HG03575 (cell line): Measurements from ENCODE around the gene F11R.
A peak's percentile ranks its signal among the peaks of the same experiment; 100 is the strongest.
"Not testable (repeated sequence)": the region's sequence is repeated elsewhere in the genome, so short reads cannot be mapped to it uniquely, and the experiment has no call there.

Experiments used
- ATAC-seq: cut with Tn5 transposase; IDR thresholded peaks from one replicate; pipeline ENCODE4 v1.9.1; 2021; ENCODE audit not compliant: unreplicated experiment, insufficient number of reproducible peaks, low FRiP score; ENCODE audit errors: extremely low read depth

Gene F11R

GRCh38 chr1:161020509-161021164 lies at the start of gene F11R:
Gene F11R, minus strand, starts transcription at chr1:161021152. Its CDS starts 79 bp downstream, at chr1:161021073.
- no peak for ATAC-seq

DNA sequence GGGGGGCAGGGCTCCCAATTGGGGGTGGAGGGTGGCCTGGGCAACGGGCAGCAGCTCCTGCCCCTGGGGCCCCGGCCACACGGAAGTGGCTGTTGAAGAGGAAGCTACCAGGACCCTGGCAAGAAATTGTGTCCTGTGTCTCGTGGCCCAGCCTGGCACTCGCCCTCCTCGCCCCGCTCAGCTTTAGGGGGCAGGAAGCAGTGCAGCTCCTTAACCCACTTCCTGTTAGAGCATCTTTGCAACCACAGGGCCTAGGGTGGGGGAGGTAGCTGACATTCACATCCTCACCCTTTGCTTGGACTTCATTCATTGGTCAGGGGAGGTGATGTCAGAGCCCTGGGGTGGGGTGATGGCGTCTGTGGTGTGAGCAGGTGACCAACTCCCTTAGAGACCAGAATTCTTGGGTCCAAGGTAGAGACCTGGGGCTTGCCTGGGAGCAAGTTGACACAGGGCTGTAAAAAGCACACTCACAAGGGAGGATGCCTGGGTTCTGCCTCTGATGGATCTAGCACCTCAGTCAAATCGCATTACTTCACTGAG lies 48.8 kb upstream of the F11R start, which contains the start of gene ARHGAP30:
Gene ARHGAP30 (minus strand): TSS at position 161 of the 540 bp plus-strand sequence. CDS start 267 bp downstream, outside the sequence.
- ATAC-seq = no peak

GRCh38 chr1:161069241-161069640 lies 48.3 kb upstream of the F11R start:
- ATAC-seq = no peak

DNA sequence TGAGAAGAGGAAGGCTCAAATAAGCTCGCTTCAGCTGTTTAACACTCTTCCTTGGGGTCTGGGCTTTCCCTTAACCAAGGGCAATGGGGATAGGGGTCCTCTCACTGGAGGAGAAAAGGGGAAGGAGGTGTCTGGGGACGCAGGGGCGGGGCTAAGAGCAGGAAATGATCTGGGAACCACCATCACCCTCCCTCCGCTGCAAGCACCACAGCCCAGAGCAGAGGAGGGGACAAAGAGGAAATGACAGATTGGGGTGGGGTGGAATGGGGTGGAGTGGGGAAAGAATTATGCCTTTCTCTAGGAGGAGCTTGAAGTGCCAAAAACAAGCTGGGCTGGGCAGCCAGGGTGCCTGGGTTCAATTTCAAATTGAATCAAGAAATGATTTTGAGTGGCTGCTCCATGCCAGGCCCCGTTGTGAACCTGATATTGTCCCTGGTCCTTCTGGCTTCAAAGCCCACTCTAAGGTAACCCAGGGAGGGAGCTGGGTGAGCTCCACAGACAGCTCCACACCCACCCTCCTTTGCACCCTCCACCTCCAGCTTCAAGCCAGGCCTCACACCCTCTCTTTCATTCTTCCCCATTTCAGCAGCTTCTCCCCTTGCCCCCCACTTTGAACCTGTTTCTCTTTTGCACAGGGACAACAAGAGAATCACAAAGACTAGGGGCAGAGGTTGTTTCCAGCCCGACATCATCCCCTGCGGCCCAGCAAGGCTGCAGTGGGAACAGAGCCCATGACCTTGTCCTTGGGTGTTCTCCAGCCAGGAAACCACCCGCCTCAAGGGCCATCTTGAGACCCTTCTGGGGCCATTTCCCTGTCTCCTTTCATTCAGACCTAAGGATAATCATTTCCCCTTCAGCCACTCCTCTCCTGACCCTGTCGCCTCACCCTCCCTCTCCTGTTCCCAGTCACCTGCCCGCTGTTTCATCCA lies 47.6 kb upstream of the F11R start:
- ATAC-seq = no peak

GRCh38 chr1:161066694-161067093 lies 45.7 kb upstream of the F11R start:
- ATAC-seq = no peak

- not testable (repeated sequence) for ATAC-seq
These were observed 44.7 kb upstream of the F11R start for GRCh38 chr1:161065681-161066080.

- not testable (repeated sequence) for ATAC-seq
These were observed 43.0 kb upstream of the F11R start for GRCh38 chr1:161063936-161064335.

- ATAC-seq = no peak
These were observed 40.5 kb upstream of the F11R start for GRCh38 chr1:161061419-161061818.

GRCh38 chr1:161059293-161059692 lies 38.3 kb upstream of the F11R start:
- no peak for ATAC-seq

DNA sequence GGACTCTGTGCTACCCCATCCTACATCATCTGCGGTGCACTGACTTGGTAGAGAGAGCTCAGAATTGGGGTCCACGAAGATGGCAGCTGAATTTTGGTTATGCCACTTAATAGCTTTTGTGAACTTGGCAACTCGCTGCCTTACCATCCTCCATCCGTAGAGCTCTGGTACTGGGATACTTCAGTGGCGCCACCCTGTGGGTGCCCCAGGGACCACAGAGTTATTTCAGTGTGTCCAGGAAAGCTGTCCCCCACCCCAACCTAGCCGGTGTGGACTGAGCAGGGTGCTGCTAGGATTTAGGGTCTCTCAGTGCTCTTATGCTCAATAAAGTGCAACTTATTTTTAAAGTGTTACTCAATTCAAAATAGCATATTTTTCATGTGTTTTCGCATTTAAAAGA lies 33.9 kb upstream of the F11R start:
- ATAC-seq = no peak

GRCh38 chr1:161054232-161054631 lies 33.3 kb upstream of the F11R start:
- ATAC-seq = no peak

GRCh38 chr1:161052899-161053298 lies 31.9 kb upstream of the F11R start:
- no peak for ATAC-seq

- ATAC-seq = no peak
These were observed 30.3 kb upstream of the F11R start for GRCh38 chr1:161051219-161051618.

- ATAC-seq = no peak
These were observed 28.2 kb upstream of the F11R start for GRCh38 chr1:161048949-161049722.

GRCh38 chr1:161047436-161048420 lies 26.8 kb upstream of the F11R start:
- no peak for ATAC-seq

GRCh38 chr1:161046605-161047228 lies 25.8 kb upstream of the F11R start:
- no peak for ATAC-seq

GRCh38 chr1:161045736-161046604 lies 25.0 kb upstream of the F11R start, which contains the start of gene USF1:
Gene USF1, minus strand, starts transcription at chr1:161045977. Its CDS starts 2,702 bp downstream, at chr1:161043275.
- ATAC-seq = peak; percentile 40
